ENCODE results near the gene OSBPL10. TPM values are rescaled to one million over a fixed set of nuclear protein-coding genes. Genes with fewer than 3 reads are reported as not detected.

OSBPL10 gene
- total and polyA plus RNA-seq, 8 donors = 26.6 to 42.6 (median 38.6) TPM

- Histone ChIP-seq H3K4me3 (no peak overlapping the region), H3K9me3 (no peaks in the 10 kb centered on the region), H3K4me1 (no peaks in the 10 kb centered on the region), H3K36me3 (no peaks in the 10 kb centered on the region), H3K27ac (no peak overlapping the region), H3K27me3 (no peaks in the 10 kb centered on the region)
- intact Hi-C loops (cut with DNase I) = no loop called here
- DNase-seq (peak in 1 of 4 donors; percentile 31), ATAC-seq (no peak)
- no peak for TF ChIP-seq CTCF (IDR thresholded peaks at IDR 0.05)
Observed at GRCh38 chr3:31744913-31745312, 236.1 kb downstream of the OSBPL10 start.

- no peak for ATAC-seq
Observed at GRCh38 chr3:31743331-31744089, 237.6 kb downstream of the OSBPL10 start.

GRCh38 chr3:31740397-31740796 is 240.7 kb downstream of the OSBPL10 start:
- no peak for TF ChIP-seq CTCF (IDR thresholded peaks at IDR 0.05)
- intact Hi-C loops (cut with DNase I) = no loop called here
- ATAC-seq (no peak), DNase-seq (no peak)
- Histone ChIP-seq H3K9me3 (no peaks in the 10 kb centered on the region), H3K27me3 (no peaks in the 10 kb centered on the region), H3K27ac (no peak overlapping the region), H3K36me3 (no peaks in the 10 kb centered on the region), H3K4me3 (no peak overlapping the region), H3K4me1 (no peaks in the 10 kb centered on the region)

More at GRCh38 chr3:31743331-31744089, 237.6 kb downstream of the OSBPL10 start:
- no peaks in the 10 kb centered on the region for H3K4me1 ChIP-seq
- H3K27me3 ChIP-seq = no peaks in the 10 kb centered on the region
- intact Hi-C loops (cut with DNase I) = no loop called here
- H3K27ac ChIP-seq = no peak overlapping the region
- no peak for TF ChIP-seq CTCF (IDR thresholded peaks at IDR 0.05)
- no peak overlapping the region for H3K4me3 ChIP-seq
- H3K36me3 ChIP-seq = no peaks in the 10 kb centered on the region
- DNase-seq = no peak
- H3K9me3 ChIP-seq = no peaks in the 10 kb centered on the region

- DNase-seq = no peak
- Histone ChIP-seq H3K27ac (no peak overlapping the region), H3K27me3 (no peaks in the 10 kb centered on the region), H3K4me3 (no peak overlapping the region), H3K4me1 (peaks cover 0 to 3% of the 10 kb centered on the region in 2 donors), H3K36me3 (no peaks in the 10 kb centered on the region), H3K9me3 (no peaks in the 10 kb centered on the region)
- intact Hi-C loops (cut with DNase I) = no loop called here
- TF ChIP-seq CTCF (IDR thresholded peaks at IDR 0.05) = no peak
- no peak for ATAC-seq
Observed at GRCh38 chr3:31738412-31738811, 242.7 kb downstream of the OSBPL10 start.

- ATAC-seq (no peak), DNase-seq (no peak)
- no peaks in the 10 kb centered on the region for H3K27me3 ChIP-seq
- TF ChIP-seq CTCF (IDR thresholded peaks at IDR 0.05) = no peak
- no peaks in the 10 kb centered on the region for H3K36me3 ChIP-seq
- peaks cover 0 to 11% of the 10 kb centered on the region in 2 donors for H3K4me1 ChIP-seq
- no peak overlapping the region for H3K4me3 ChIP-seq
- no peak overlapping the region for H3K27ac ChIP-seq
- H3K9me3 ChIP-seq = no peaks in the 10 kb centered on the region
- intact Hi-C loops (cut with DNase I) = no loop called here
Observed at GRCh38 chr3:31735667-31736066, 245.4 kb downstream of the OSBPL10 start.
